Fibroblast of pulmonary artery (primary cell): ENCODE measurements around the gene GAD1.

Experiments
- DNase-seq: peaks from one replicate; pipeline ENCODE4 v3.0.0-alpha.2; 2010; ENCODE audit warnings: low read depth
- H3K4me3 ChIP-seq: replicated peaks from 2 replicates; pipeline ENCODE4 v1.5.1; 2011; ENCODE audit warnings: low read depth, mild to moderate bottlenecking, control low read depth, low read length, moderate library complexity
- CTCF ChIP-seq: IDR thresholded peaks from 2 replicates; pipeline ENCODE4 v1.5.1; 2011; ENCODE audit warnings: mild to moderate bottlenecking, control low read depth, low read length, inconsistent platforms; ENCODE audit errors: missing control alignments

GAD1 gene

GRCh38 chr2:170778900-170779299 lies 37.8 kb upstream of the GAD1 start:
- no peak overlapping the region for H3K4me3 ChIP-seq
- no peak for DNase-seq
- TF ChIP-seq CTCF: no peak

GRCh38 chr2:170779304-170779703 lies 37.4 kb upstream of the GAD1 start:
- TF ChIP-seq CTCF: no peak
- no peak for DNase-seq

GRCh38 chr2:170782673-170783072 lies 34.0 kb upstream of the GAD1 start:
- no peak for TF ChIP-seq CTCF
- H3K4me3 ChIP-seq: no peak overlapping the region
- no peak for DNase-seq

More at GRCh38 chr2:170779304-170779703, 37.4 kb upstream of the GAD1 start:
- no peak overlapping the region for H3K4me3 ChIP-seq

- no peak overlapping the region for H3K4me3 ChIP-seq
- no peak for TF ChIP-seq CTCF
- no peak for DNase-seq
These were observed 33.1 kb upstream of the GAD1 start for GRCh38 chr2:170783549-170783948.

- H3K4me3 ChIP-seq: no peak overlapping the region
- DNase-seq: no peak
- TF ChIP-seq CTCF: no peak
These were observed 17.7 kb upstream of the GAD1 start for GRCh38 chr2:170798996-170799395.

GRCh38 chr2:170806548-170806947 lies 10.1 kb upstream of the GAD1 start:
- TF ChIP-seq CTCF: no peak
- H3K4me3 ChIP-seq: no peak overlapping the region
- DNase-seq: no peak

GRCh38 chr2:170812710-170813600 lies 3.7 kb upstream of the GAD1 start:
- TF ChIP-seq CTCF: peak; percentile 65
- DNase-seq: peak; percentile 95
- H3K4me3 ChIP-seq: no peak overlapping the region
